GM19035 (cell line): ENCODE measurements around the gene IRF4.
A peak's percentile ranks its signal among the peaks of the same experiment; 100 is the strongest.

Experiments
- ATAC-seq: cut with Tn5 transposase; IDR thresholded peaks from one replicate; pipeline ENCODE4 v1.9.1; 2021; ENCODE audit not compliant: unreplicated experiment

The IRF4 gene

DNA sequence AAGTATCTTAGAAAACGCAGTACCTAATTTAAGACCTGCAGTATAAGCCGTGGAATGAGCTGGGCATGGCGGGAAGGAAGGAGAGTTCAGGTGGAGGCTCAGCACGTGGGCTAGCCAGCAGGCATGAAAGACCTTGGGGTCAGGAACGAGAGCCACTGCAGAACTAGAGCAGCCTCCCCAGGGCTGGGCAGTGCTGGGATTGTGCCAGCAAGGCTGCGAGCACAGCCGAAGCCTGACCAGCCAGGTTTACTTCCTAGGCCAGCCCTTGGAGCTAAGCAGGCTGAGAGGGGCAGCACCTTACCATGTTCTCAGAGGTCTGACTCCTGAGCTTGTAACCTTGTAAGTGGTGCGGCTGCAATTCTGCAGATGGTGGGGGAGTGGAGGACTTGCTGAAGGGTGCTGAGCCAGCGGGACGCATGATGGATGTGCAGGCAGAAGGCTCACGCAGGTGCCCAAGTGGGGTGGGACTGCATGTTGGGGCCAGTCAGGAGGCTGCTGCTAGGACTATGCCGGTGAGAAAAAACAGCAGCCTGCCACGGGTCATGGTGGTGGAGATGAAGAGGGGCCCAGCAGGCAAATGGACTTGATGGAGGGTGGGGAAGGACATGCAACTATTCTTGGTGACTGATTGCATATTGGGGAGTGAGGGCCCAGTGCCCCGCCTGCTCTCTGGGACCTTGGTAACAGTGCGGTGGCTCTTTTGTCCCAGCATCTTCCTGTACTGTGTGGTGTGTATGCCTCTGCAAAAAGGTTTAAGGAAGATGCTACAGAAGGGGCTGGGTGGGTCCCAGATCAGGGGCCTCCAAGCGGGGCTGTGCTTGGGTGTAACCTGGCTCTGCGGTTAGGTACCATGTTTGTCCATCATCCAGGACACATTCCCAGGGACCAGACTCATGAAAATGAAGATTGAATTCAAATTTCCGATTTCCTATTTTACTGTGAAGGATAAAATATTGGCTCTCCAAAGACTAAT, 37.6 kb upstream of the IRF4 start:
- no peak for ATAC-seq

DNA sequence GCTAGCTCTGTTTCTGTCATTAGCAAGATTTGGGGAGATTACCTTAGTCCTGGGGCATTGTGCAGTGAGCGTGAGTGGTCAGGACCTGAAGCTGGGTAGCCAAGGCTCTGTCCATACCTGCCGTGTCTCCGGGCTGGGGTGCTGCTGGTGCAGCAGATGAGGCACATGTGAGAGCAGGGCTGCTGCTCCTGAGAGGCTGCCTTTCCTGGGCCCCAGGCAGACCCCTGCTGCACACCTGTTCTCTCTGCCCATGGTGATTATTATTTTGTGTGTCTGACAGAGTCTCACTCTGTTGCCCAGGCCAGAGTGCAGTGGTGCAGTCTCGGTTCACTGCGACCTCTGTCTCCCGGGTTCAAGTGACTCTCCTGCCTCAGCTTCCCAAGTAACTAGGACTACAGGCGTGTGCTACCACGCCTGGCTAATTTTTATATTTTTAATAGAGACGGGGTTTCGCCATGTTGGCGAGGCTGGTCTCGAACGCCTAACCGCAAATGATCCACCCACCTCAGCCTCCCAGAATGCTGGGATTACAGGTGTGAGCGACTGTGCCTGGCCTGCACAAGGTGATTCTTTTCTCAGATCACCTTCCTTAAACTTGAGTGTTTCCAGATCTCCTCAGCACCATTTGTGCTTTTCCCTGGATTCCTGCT, 36.8 kb upstream of the IRF4 start:
- no peak for ATAC-seq

DNA sequence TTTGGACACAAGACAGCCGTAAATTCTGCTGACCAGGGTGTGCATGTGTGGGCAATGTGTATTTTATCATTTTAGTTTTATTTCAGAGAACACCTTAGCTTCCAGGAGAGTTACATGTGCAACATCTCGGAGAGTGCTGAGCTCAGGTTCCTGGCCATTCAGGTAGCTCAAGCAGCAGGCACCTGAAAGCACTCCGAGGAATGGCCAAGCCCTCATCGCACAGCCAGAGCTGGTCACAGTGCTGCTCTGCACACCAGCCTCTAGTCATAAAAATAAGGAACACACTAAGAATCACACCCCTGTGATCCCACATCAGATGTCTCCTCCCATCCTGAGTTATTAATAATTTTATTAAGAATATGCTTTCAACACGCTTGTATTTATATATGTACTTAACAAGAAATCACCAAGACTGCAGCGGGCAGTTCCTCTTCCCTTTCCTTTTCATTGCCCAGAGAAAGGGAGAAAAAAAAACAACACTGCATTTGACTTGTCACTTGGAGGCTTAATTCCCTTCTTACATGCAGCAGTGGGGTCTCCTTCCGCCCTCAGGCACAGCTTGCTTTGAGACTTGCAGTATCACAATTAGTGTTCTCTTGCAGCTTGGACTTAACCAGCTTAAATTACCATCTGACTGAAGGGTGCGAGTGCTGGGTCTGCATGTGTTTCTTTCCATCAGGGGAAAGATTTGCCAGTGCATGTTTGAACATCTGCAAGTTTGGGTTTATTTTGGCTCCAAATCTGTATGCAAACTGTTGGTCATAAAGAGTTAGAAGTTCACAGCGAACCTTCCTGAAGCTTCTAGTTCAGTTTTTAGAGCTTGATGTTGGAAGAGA, 36.0 kb upstream of the IRF4 start:
- ATAC-seq, result no peak

DNA sequence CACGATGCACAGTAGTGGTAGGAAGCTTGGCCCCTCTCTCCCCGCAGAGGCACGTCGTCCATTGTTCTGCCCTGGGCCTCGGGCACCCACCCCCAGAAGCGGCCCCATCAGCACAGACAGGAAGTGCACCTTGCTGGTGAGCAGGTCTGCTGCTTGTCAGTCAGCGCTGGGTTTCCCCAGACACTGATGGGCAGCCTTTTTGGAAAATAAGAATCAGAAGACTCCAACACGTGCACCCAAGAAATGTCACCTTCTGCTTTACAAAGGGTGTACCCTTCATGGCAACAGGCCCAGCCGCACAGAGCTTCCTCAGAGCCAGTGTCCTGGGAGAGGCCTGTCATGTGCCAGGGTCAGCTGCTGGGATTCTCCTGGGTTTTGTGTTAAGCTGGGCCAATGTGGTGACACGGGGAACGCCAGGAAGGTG, 34.7 kb upstream of the IRF4 start:
- peak; percentile 50 for ATAC-seq

DNA sequence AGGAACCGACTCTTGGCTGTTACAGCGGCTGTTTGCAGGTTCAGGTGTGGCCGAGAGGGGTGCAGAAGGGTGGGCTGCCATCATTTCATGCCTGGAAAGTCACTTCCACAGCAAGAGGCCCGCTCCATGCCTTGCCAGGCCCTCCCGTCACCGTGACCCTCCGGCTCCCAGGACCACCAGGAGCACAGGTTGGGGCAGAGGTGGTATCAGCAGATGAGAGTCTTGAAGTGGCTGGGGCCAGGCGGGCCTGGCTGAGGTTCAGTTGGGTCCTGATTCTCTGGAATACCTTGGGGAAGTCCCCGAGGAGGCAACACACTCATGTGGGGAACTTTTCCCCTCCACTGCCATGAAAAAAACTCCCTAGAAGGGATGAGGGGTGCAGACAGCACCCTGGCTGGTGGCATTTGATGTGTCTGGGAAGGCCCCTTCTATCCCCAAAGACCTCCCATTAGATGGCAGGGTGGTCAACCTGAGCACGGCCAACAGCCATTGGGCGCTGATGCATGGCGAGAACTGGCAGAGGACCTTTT, 34.2 kb upstream of the IRF4 start:
- ATAC-seq, result no peak

DNA sequence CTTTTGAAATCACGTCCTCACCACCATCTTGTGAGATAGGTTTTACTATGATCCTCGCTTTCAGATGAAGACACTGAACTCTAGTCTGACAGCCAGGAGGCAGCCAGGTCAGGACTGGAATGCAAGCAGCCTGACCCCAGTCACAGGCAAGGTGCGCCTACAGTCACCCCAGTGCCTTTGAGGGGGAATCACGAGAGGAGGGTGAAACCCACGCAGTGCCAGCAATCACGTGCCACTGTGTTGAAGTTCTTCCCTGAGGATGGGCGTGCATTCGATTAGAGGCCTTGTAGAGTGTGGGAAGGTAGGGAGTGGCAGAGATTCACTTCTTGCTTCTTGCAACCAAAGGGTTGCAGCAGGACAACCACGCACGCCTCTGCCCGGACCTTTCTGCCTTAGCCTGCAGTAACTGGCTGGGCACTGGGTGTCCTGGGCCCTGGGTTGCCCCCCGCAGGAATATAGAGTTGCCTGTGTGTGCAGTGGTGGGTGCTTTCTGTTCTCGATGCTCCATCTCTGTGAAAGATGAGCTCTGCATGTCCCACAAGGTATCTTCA, 33.7 kb upstream of the IRF4 start:
- no peak for ATAC-seq

DNA sequence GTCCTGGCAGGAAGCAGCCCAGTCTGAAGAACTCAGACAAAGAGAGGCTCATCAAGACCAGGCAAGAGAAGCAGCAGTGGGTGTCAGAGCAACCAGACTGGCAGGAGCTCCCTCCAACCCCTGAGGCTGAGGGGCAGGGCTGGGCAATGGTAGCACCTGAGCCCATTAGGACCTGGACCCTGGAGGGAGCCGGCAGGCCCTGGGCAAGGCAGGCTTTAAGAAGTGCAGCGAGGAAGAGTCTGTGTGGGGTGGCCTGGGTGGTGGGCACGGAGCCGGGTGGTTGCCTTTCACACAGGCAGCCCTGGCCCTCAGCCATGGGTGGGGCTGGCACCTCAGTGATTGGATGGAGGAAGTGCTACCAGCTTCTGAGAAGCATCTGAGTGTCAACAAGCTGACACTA, 33.1 kb upstream of the IRF4 start:
- ATAC-seq, result no peak

DNA sequence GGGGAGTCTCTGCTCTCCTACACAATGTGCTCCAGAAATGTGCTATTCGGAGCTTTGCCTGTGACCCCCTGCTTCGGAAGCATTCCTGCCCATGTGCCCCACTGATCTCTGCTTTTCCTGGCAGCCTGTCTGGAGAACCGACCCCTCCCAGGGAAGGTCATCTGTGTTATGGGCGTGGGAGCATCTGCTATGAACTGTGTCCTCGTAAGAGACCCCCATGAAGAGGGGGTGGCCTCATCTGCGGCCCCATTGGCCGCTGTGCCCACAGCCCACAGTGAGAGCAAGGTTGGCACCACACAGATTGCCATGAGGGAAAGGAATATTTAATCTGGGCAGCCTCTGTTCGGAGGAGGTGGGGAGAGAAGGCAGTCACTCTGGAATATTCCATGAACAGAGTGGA, 32.7 kb upstream of the IRF4 start:
- no peak for ATAC-seq

DNA sequence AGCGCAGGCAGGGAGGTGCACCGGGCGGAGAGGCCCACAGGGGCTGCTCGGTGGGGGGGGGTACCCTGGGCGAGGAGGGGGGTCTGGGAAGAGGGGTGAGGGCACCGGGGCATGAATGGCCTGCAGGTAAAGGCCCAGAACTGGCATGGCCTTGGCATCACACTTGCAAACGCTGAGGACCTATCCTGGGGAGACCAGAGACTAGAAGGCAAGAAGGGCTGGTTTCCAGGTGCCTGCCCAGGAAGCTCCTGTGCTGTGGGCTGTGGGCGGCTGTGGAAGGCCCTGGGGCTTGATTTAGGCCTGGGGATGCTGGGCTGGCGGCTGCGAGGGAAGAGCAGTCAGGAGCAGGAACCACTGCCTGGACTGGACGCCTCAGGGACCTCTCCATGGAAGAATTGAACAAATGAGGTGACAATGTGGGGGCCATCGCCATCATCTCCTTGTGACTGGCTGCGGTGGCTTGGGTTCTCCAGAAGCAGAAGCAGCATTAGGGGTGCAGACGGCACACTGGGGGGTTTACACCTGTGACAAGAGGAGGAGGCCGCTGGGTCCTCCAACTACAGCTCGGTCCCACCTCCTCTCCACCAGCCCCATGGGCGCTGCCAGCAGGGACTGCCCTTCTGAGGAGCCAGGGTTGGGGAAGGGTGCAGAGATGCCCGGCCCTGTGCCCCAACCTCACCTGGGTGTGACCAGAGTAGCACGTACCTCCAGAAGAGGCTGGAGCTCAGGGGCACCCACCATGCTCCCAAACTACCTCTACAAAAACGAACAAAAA, 32.1 kb upstream of the IRF4 start:
- no peak for ATAC-seq

DNA sequence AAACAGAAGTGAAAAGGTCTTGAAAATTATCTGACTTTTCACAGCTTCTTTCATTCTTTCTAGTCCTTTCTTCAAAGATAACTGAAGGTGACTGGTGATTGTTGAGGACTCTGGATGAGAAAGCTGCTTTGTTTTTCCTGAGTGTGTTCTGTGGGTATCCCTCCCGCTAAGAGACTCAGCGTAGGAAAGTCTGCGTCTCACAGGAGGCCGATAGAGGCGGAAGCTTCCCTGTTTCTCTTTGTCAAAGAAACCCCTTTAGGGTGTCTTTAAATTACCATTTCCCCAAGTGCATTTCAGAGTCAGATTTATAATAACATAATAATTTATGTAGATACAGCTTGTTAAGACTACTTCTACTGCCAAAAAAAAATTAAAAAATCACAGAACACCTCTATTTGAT, 31.2 kb upstream of the IRF4 start:
- no peak for ATAC-seq

DNA sequence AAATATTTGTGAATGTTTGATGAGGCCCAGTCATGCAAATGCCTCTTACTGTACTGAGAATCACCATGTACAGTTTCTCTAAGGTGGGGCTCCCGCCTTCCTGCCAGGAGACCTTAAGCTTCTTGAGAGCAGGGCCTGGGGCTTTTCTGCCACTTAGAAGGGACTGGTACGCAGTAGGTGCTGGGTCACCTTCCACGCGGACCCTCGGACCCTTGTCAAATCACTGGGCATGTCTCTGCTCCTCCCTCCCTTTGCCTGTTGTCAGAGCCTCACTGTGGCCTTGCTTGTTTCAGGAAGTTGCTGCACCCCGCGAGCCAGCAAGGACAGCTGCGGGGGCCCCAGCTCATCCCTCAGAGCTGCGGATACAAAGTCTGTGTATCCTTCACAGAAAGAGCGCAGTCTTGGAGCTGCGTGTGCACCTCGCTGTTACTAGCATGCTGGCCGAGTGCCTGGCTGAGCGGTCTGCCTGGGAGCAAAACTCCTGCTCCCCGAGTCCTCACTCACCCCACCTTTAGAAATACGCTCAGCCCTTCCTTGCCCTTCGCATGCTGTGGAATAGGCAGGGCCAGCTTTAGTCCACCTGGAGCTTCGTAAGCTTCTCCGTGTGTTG, 30.7 kb upstream of the IRF4 start:
- ATAC-seq, result no peak

DNA sequence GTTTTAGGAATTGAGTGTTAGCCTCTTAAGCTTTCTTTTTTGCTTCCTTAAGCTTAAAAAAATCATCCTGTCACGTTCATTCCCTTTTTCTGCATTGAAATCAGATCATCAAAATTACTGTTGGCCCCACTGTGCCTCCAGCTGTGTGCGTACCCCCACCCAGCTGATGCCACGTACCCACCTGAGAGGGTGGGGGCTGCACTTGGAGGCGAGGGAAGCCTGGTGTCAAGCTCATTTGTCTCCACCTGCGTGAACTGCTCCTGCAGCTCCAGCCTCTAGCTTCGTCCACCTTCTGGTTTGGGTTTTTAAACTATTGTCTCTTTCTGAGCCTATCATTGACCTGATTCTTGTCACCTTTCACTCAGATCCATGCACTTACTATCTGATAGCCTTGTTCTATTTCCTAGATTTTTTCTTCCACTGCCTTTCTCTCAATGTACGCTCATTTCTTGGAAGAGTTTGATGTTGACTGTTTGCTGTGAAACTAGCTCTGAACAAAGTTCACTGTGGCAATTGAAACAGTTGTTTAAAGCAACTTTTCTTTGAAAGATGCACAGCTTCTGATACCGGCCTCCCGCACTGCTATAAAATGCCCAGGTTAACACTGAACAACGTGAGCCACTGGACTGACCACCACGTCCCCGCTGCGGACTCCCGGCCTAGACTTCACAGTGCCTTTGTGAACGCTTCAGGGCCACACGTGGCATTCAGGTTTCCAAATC, 30.0 kb upstream of the IRF4 start:
- no peak for ATAC-seq

DNA sequence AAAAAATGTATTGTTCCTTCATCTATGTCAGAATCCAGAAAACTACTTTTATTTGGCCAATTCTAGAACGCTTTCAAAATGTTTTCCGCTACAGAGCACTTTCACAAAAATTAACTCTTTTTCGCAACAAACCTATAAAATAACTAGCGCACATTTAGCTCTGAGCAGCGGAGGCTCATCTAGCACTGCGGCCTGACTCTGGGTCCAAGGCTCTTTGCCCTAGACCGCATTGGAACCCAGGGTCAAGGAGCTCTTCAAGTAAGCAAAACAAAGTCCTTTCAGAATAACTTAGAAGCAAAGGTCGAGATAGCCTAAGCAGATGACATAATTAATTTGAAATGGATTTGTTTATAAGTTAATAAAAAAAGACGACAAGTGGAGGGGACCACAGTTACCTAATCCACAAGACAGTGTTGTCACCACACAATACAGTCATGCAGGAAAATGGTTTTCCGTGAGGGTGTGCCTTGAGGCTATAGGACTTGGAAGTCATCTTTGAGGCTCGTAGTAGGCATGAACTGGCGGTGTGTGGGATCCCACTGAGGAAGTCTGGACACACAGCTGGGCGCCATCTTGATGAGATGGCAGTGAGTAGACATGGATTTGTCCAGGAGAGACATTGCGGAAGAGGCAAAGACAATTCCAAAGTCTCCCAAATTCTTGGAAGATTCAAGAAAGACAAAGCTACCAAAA, 29.2 kb upstream of the IRF4 start:
- no peak for ATAC-seq

DNA sequence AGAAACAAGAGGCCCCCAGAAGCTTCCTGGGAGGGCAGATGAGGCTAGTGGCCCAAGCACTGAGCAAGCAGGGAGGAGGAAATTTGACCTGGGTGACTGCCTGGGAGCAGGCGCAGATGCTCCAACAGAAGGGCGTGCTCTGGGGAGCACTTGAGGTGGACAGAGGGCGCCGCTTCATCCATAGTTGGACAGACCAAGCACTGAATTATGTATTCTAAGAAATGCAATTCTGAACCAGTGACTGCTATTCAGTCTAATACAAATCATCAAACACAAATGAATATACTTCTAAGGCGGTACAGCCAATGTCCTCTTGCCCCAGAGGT, 28.7 kb upstream of the IRF4 start:
- no peak for ATAC-seq

DNA sequence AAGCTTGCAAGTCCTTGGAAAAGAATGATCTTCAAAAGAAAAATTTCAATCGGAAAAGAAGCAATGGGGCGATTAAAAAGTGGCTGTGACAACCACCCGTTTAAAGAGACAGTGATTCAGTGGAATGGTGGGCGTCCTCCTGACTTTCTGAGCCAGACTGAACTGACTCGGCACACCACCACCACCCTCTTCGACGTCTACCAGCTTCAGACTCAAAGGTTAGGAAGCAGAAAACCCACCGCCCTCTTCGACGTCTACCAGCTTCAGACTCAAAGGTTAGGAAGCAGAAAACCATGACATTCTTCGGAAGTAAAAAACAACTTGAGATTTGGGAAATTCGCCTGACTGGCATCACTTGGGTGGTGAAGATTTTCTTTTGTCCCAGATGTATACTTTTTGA, 28.3 kb upstream of the IRF4 start:
- ATAC-seq, result no peak

DNA sequence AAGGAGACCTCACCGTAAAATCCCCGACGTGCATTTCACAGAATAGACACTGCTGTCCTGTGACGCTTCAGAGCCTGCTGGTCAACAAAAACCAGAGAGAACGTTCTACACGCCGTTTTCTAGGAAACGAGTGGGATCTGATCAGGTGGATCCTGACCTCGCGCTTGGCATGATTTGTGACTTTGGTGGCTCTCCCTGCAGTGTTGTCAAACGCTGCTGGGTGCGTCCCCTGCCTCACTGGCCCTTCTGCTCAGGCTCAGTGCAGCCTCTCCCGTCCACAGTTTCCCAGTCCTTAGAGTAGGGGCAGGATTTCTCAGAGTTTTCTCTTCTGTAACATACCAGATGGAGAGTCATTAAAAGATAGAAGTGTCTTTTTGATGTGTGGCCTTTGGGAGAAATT, 27.6 kb upstream of the IRF4 start:
- ATAC-seq, result no peak

DNA sequence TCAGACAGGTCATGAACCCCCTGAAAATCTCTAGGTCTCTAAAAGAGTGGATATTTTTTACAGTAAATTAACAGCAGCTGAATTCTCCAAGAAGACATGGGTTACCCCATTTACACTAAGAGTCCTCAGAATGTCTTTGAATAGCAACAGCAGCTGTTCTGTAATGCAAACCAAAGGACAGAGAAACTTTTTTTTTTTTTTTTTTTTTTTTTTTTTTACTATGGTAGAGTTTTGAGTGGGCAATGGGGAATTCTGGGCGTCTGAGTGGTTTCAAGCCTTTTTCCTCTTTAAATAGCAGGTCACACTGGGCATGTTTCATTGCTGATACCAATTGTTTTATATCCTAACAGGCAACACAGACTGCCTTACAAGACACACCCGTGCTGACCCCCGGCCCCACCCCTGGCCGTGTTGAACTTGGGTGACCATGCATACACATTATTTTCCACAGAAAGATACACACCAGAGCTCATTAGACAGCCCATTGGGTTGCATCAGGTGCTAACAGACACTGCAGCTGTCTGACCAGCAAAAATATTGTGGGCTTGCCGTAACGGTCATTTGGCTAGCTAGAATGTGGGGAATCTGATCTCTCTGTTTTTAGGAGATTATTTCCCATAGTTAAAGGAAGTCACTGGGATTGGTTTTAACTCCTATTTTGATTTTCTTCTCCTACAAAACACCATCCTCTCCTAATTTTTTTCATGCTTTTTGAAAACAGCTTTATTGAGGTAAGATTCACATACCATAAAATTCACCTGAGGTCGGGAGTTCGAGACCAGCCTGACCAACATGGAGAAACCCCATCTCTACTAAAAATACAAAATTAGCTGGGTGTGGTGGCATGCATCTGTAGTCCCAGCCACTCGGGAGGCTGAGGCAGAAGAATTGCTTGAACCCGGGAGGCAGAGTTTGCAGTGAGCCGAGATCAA, 26.7 kb upstream of the IRF4 start:
- peak; percentile 56 for ATAC-seq

DNA sequence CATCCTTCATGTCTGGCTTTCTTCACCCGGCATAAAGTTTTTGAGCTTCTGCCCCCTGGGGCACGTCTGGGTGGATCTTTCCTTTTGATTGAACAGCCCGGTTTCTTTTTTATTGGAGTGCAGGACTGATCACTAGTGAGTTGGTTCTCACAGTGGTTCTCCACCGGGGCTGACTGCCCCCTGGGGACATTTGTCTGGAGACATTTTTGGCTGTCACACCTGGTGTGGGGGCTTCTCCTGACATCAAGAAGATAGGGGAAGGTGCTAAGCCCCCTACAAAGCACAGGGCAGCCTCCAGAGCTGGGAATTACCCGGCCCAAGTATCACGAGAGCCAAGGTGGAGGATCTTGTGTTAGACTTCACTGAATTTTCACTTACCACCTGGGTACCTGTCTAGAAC, 25.7 kb upstream of the IRF4 start:
- no peak for ATAC-seq
